ENCODE measurements around the gene CTPS1.

The CTPS1 gene

GRCh38 chr1:41023279-41023990 is 43.9 kb downstream of the CTPS1 start:
- TF ChIP-seq RARB (CRISPR knock-in tag; IDR thresholded peaks at IDR 0.05) (no peak), ZFP3 (CRISPR knock-in tag; IDR thresholded peaks at IDR 0.05) (no peak)
- ATAC-seq = peak; percentile 70

DNA sequence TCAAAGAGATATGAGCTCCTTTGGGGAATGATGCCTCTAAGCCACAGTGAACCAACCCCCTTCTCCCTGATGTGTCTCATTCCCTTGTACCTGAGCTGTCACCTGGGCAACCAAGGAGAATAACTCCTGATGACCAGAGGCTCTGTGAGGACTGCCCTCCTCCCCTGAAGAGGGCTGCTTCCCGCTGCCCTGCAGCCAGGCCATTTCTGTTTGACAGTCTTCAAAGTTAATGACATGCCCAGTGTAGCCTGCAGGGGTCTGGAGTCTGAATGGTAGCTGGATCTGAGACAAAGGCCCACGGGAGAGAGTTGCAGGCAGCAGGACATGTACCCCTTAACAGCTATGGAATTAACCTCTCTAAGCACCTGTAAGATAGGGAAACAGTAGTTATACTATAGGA is 45.5 kb downstream of the CTPS1 start:
- no peak for ATAC-seq
- TF ChIP-seq TCF4 (CRISPR knock-in tag; IDR thresholded peaks at IDR 0.05; ENCODE audit: borderline replicate concordance) = no peak
- TF ChIP-seq, protein P1, sequence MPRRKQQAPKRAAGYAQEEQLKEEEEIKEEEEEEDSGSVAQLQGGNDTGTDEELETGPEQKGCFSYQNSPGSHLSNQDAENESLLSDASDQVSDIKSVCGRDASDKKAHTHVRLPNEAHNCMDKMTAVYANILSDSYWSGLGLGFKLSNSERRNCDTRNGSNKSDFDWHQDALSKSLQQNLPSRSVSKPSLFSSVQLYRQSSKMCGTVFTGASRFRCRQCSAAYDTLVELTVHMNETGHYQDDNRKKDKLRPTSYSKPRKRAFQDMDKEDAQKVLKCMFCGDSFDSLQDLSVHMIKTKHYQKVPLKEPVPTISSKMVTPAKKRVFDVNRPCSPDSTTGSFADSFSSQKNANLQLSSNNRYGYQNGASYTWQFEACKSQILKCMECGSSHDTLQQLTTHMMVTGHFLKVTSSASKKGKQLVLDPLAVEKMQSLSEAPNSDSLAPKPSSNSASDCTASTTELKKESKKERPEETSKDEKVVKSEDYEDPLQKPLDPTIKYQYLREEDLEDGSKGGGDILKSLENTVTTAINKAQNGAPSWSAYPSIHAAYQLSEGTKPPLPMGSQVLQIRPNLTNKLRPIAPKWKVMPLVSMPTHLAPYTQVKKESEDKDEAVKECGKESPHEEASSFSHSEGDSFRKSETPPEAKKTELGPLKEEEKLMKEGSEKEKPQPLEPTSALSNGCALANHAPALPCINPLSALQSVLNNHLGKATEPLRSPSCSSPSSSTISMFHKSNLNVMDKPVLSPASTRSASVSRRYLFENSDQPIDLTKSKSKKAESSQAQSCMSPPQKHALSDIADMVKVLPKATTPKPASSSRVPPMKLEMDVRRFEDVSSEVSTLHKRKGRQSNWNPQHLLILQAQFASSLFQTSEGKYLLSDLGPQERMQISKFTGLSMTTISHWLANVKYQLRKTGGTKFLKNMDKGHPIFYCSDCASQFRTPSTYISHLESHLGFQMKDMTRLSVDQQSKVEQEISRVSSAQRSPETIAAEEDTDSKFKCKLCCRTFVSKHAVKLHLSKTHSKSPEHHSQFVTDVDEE (CRISPR knock-in tag; IDR thresholded peaks at IDR 0.05) = no peak
- TF ChIP-seq ZFP3 (CRISPR knock-in tag; IDR thresholded peaks at IDR 0.05) = no peak
- TF ChIP-seq ISL1 (CRISPR knock-in tag; IDR thresholded peaks at IDR 0.05) = no peak
- no peak for TF ChIP-seq ESRRG (CRISPR knock-in tag; IDR thresholded peaks at IDR 0.05)
- TF ChIP-seq, protein P2, sequence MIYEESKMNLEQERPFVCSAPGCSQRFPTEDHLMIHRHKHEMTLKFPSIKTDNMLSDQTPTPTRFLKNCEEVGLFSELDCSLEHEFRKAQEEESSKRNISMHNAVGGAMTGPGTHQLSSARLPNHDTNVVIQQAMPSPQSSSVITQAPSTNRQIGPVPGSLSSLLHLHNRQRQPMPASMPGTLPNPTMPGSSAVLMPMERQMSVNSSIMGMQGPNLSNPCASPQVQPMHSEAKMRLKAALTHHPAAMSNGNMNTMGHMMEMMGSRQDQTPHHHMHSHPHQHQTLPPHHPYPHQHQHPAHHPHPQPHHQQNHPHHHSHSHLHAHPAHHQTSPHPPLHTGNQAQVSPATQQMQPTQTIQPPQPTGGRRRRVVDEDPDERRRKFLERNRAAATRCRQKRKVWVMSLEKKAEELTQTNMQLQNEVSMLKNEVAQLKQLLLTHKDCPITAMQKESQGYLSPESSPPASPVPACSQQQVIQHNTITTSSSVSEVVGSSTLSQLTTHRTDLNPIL (CRISPR knock-in tag; IDR thresholded peaks at IDR 0.05; ENCODE audit: low read depth) = no peak
- TF ChIP-seq SNAI2 (CRISPR knock-in tag; IDR thresholded peaks at IDR 0.05) = no peak
- no peak for TF ChIP-seq ARNTL (CRISPR knock-in tag; IDR thresholded peaks at IDR 0.05; ENCODE audit: borderline replicate concordance, low read depth)
- no peak for TF ChIP-seq ZNF70 (CRISPR knock-in tag; IDR thresholded peaks at IDR 0.05)
- TF ChIP-seq ZC3H10 (CRISPR knock-in tag; IDR thresholded peaks at IDR 0.05) = no peak
- no peak for TF ChIP-seq BACH2 (CRISPR knock-in tag; IDR thresholded peaks at IDR 0.05; ENCODE audit: borderline replicate concordance)
- no peak for TF ChIP-seq ZNF565 (CRISPR knock-in tag; conservative IDR thresholded peaks at IDR 0.05; ENCODE audit: low read depth)

GRCh38 chr1:41025979-41026819 is 46.7 kb downstream of the CTPS1 start:
- TF ChIP-seq RARB (CRISPR knock-in tag; IDR thresholded peaks at IDR 0.05) (no peak), TCF4 (CRISPR knock-in tag; IDR thresholded peaks at IDR 0.05; ENCODE audit: borderline replicate concordance) (no peak), PATZ1 (CRISPR knock-in tag; IDR thresholded peaks at IDR 0.05; ENCODE audit: borderline replicate concordance) (no peak), ZFP30 (CRISPR knock-in tag; IDR thresholded peaks at IDR 0.05) (no peak), ISL1 (CRISPR knock-in tag; IDR thresholded peaks at IDR 0.05) (no peak), ZNF70 (CRISPR knock-in tag; IDR thresholded peaks at IDR 0.05) (no peak), ZNF565 (CRISPR knock-in tag; conservative IDR thresholded peaks at IDR 0.05; ENCODE audit: low read depth) (no peak), CSDC2 (CRISPR knock-in tag; IDR thresholded peaks at IDR 0.05) (no peak)

DNA sequence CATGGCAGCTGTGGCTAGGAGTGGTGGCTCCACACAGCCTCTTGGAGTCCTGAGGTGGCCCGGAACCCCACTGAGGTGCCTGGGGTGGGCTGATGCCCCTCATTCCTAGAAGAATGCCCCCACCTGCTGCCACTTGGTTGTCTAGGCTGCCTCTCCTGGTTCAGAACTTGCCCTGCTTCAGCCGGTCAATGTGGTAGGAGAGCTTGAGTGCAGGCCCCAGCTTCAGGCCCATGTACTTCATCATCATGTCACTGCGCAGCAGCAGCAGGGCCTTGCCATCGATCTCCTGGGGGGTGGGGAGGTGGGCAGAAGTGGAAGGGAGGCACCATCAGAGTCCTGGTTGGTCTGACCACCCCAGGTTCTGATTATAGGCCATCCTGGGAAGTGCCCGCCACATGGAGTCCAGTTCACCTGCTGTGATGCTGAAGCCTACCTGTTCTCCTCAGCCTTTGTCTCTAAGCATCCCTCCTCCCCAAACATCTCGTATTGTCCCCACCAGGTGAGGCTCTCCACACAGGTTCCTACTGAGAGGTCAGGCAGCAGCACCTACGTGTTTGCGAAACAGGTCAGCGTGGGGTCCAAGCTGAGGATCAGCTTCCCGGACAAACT is 48.6 kb downstream of the CTPS1 start:
- TF ChIP-seq TCF4 (CRISPR knock-in tag; IDR thresholded peaks at IDR 0.05; ENCODE audit: borderline replicate concordance) = no peak

More at GRCh38 chr1:41025979-41026819, 46.7 kb downstream of the CTPS1 start:
- ATAC-seq = no peak

DNA sequence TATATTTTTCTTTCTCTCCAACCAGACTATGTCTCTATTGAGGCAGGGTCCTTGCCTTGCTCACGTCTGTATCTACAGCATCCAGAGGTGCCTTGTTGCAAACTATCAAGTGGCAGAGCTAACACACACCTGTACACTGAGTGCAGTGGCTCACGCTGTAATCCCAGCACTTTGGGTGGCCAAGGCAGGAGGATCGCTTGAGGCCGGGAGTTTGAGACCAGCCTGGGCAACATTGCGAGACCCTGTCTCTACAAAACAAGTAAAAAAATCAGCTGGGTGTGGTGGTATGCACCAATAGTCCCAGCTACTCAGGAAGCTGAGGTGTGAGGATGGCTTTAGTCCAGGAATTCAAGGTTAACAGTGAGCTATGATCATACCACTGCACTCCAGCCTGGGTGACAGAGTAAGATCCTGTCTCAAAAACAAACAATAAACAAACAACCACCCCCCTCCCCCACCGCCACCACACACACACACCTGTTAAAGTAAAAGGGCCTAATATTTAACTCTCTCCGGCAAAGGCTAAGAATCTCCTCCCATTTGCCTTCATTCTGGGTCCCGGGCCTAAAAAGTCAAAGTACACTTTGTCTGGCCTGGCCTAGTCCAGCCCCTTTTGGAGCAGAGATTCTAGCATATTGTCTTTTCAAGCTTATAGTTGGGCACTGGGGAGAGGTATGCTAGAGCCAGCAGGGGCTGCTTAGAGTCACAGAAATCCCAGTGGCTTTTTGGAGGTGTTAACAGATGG is 51.5 kb downstream of the CTPS1 start:
- no peak for ATAC-seq
- TF ChIP-seq ZNF565 (CRISPR knock-in tag; conservative IDR thresholded peaks at IDR 0.05; ENCODE audit: low read depth) (no peak), PPARA (CRISPR knock-in tag; IDR thresholded peaks at IDR 0.05; ENCODE audit: borderline replicate concordance) (no peak), GLIS3 (CRISPR knock-in tag; IDR thresholded peaks at IDR 0.05) (no peak), RARB (CRISPR knock-in tag; IDR thresholded peaks at IDR 0.05) (no peak), BACH2 (CRISPR knock-in tag; IDR thresholded peaks at IDR 0.05; ENCODE audit: borderline replicate concordance) (no peak), ESRRG (CRISPR knock-in tag; IDR thresholded peaks at IDR 0.05) (no peak), TCF4 (CRISPR knock-in tag; IDR thresholded peaks at IDR 0.05; ENCODE audit: borderline replicate concordance) (no peak), ZC3H10 (CRISPR knock-in tag; IDR thresholded peaks at IDR 0.05) (no peak), PATZ1 (CRISPR knock-in tag; IDR thresholded peaks at IDR 0.05; ENCODE audit: borderline replicate concordance) (no peak), ISL1 (CRISPR knock-in tag; IDR thresholded peaks at IDR 0.05) (no peak)
- TF ChIP-seq, protein P1 (CRISPR knock-in tag; IDR thresholded peaks at IDR 0.05) = no peak

More for the DNA sequence above, 48.6 kb downstream of the CTPS1 start:
- no peak for ATAC-seq

Data from SK-N-SH treated with all-trans-retinoic acid at 6 μM for 48 hours (cell line).